ENCODE results near the gene WNT3A.

DNA sequence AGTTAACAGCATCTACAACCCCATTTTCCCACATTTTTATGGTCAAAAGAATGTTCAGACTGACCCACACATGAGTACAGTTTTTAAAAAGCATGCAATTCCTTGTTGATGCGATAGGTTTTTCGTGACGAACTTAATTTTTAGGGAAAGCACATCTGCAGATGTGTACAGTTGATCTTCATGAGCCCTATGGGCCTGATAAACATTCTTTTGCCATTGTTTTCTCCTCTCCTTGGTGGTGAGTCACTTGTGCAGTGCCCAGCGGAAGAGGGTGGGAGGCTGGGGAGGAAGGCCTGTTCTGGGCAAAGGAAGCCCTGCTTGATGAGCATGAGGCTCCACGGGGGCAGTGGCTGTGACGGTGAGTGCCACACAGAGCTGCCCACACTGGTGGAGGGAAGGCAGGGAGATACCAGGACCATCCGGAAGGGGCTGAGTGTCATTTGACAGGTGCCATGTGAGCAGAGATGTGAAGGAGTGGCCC lies 81.0 kb downstream of the WNT3A start:
- no peak for TF ChIP-seq CTCF (IDR thresholded peaks at IDR 0.05)
- no peak for TF ChIP-seq SIN3A (IDR thresholded peaks at IDR 0.05; ENCODE audit: borderline replicate concordance, low read depth, low read length)
- no peak for TF ChIP-seq YY1 (IDR thresholded peaks at IDR 0.05; ENCODE audit: low read depth)
- TF ChIP-seq TEAD4 (IDR thresholded peaks at IDR 0.05; ENCODE audit: borderline replicate concordance, insufficient read depth) = no peak

All from SK-N-SH (cell line).